Skeletal muscle tissue (tissue), 4 donors: ENCODE data around the gene ASNSD1. TPM values are rescaled to one million over a fixed set of nuclear protein-coding genes. Genes with fewer than 3 reads are reported as not detected.
"Not testable (repeated sequence)": the region's sequence is repeated elsewhere in the genome, so short reads cannot be mapped to it uniquely, and the experiment has no call there.

Source experiments
- H3K27ac ChIP-seq: one replicate; pipeline ENCODE4 v1.7.0; 2013; ENCODE audit warnings: mild to moderate bottlenecking, low read depth, low read length, inconsistent platforms
- H3K27me3 ChIP-seq, 3 donors: one replicate each; pipeline ENCODE4 v1.7.0; 2013; ENCODE audit warnings: low read length in 3 of 3; ENCODE audit not compliant: control insufficient read depth in 3 of 3, insufficient read depth in 3 of 3
- H3K36me3 ChIP-seq, 3 donors: one replicate each; pipeline ENCODE4 v1.7.0; 2013; ENCODE audit warnings: low read length in 3 of 3; ENCODE audit not compliant: control insufficient read depth in 3 of 3, insufficient read depth in 3 of 3
- H3K4me1 ChIP-seq, 3 donors: one replicate each; pipeline ENCODE4 v1.7.0; 2013; ENCODE audit warnings: low read length in 3 of 3, mild to moderate bottlenecking in 3 of 3; ENCODE audit not compliant: control insufficient read depth in 3 of 3, insufficient read depth in 3 of 3
- H3K4me3 ChIP-seq, 3 donors: one replicate each; pipeline ENCODE4 v1.7.0; 2013; ENCODE audit warnings: low read length in 3 of 3
- H3K9ac ChIP-seq, 3 donors: one replicate each; pipeline ENCODE4 v1.7.0; 2013; ENCODE audit warnings: low read length in 3 of 3, mild to moderate bottlenecking in 3 of 3, moderate library complexity in 2 of 3, low read depth in 1 of 3
- H3K9me3 ChIP-seq, 3 donors: one replicate each; pipeline ENCODE4 v1.7.0; 2013; ENCODE audit warnings: low read length in 3 of 3; ENCODE audit not compliant: control insufficient read depth in 3 of 3
- total RNA-seq: library from RNA; depleted of rRNA; stranded (reverse); fragments of >200 nt; gene quantifications from one replicate; pipeline ENCODE4 v1.2.3, GENCODE V29; 2014
- donor health status: Osteomylitis.

Gene ASNSD1
- total RNA-seq, 1 donor from 2014 or later, result 36.5 TPM

DNA sequence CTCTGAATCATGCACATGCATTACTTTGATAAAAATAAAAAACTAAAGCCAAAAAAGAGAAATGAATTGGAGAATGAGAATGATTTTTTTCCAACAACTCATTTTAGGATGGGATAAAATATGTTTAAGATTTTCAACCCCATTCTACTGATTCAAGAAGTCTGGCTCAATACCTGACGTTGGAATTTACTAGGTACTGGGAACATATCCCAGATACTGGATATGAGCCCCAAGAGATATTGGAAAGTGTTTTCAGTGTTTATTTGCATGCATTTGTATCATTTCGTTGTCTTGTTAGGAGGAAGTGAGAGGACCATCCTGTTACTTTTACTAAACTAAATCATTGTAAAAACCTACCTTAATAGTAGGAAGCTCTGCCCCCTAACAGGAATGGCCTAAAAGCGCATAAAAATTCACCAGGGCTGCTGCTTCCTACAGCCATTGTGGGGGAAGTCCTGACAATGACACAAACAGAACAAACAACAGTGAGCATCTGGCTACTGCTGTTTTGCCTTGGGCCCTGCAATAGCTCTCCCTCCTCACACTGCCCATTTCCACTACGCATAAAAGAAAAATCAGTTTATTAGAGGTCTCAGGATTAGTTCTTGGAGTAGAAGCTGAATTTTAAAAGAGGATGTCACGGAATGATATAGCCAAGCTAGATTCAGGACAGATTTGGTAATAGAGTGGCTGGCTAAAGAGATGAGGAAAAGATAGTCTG lies 48.4 kb downstream of the ASNSD1 start:
- H3K27ac ChIP-seq, result no peak overlapping the region
- H3K9me3 ChIP-seq, result no peaks in the 10 kb centered on the region
- H3K36me3 ChIP-seq, result peaks cover 0 to 7% (median 3%) of the 10 kb centered on the region in 3 donors
- no peaks in the 10 kb centered on the region for H3K4me1 ChIP-seq
- no peak overlapping the region for H3K9ac ChIP-seq
- H3K4me3 ChIP-seq, result no peak overlapping the region
- no peaks in the 10 kb centered on the region for H3K27me3 ChIP-seq

DNA sequence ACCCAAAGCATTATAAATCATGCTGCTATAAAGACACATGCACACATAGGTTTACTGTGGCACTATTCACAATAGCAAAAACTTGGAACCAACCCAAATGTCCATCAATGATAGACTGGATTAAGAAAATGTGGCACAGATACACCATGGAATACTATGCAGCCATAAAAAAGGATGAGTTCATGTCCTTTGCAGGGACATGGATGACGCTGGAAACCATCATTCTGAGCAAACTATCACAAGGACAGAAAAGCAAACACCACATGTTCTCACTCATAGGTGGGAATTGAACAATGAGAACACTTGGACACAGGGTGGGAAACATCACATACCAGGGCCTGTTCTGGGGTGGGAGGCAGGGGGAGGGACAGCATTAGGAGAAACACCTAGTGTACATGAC lies 56.3 kb downstream of the ASNSD1 start:
- H3K36me3 ChIP-seq, H3K4me3 ChIP-seq, H3K9me3 ChIP-seq, H3K9ac ChIP-seq, H3K27ac ChIP-seq, H3K27me3 ChIP-seq, H3K4me1 ChIP-seq: not testable (repeated sequence)

DNA sequence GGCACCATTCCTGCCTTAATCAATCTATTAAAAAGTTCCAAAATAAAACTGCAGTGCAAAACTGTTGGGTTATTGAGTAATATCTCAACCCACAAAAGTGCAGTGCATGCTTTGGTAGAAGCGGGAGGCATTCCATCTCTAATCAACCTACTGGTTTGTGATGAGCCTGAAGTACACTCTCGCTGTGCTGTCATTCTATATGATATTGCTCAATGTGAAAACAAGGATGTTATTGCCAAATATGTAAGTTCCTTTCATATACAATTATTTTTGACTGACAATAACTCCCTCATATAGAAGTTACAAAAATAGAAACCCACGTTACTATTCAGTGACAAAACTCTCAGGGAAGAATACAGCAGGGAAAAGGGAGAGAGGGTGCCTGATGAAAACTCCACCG lies 58.3 kb downstream of the ASNSD1 start:
- no peak overlapping the region for H3K4me3 ChIP-seq
- no peak overlapping the region for H3K27ac ChIP-seq
- H3K36me3 ChIP-seq, result no peaks in the 10 kb centered on the region
- H3K9ac ChIP-seq, result no peak overlapping the region
- H3K27me3 ChIP-seq, result no peaks in the 10 kb centered on the region
- no peaks in the 10 kb centered on the region for H3K4me1 ChIP-seq
- H3K9me3 ChIP-seq, result no peaks in the 10 kb centered on the region

Other genes with a start within 250 kb of the ASNSD1 start
- 40.7 TPM for gene WDR75, start 220.0 kb upstream of the ASNSD1 start, total RNA-seq
- 97.6 TPM for gene SLC40A1, start 80.7 kb upstream of the ASNSD1 start, total RNA-seq
- 31.8 TPM for gene ANKAR, start 13.2 kb downstream of the ASNSD1 start, total RNA-seq
- gene OSGEPL1, start 101.3 kb downstream of the ASNSD1 start, total RNA-seq, result 15.1 TPM
- gene ORMDL1, start 122.9 kb downstream of the ASNSD1 start, total RNA-seq, result 29.7 TPM
- 39.1 TPM for gene PMS1, start 123.0 kb downstream of the ASNSD1 start, total RNA-seq